Lung (tissue), 12 donors: ENCODE results near the gene EML5. TPM values are rescaled to one million over a fixed set of nuclear protein-coding genes. Genes with fewer than 3 reads are reported as not detected.

Experiments used
- ATAC-seq: fragments of 200-7000 bp; cut with Tn5 transposase; one replicate; pipeline ENCODE4 v1.9.1; 2020; ENCODE audit warnings: moderate number of reproducible peaks; ENCODE audit not compliant: insufficient read depth, low FRiP score
- DNase-seq, 3 donors: peaks; one replicate each; pipeline ENCODE4 v3.0.0-alpha.2; 2013 to 2017
- H3K27ac ChIP-seq, 2 donors: one replicate each; pipeline ENCODE4 v1.5.1; 2013; ENCODE audit warnings: mild to moderate bottlenecking in 2 of 2, moderate library complexity in 2 of 2, control low read depth in 1 of 2, inconsistent platforms in 1 of 2, low read depth in 1 of 2, low read length in 1 of 2
- H3K27me3 ChIP-seq, 3 donors: one replicate each; pipeline ENCODE4 v1.5.1; 2013; ENCODE audit warnings: low read length in 2 of 3; ENCODE audit not compliant: control insufficient read depth in 3 of 3, insufficient read depth in 3 of 3
- H3K36me3 ChIP-seq, 4 donors: one replicate each; pipeline ENCODE4 v1.5.1; 2013; ENCODE audit warnings: low read length in 4 of 4, mild to moderate bottlenecking in 1 of 4, moderate library complexity in 1 of 4; ENCODE audit not compliant: control insufficient read depth in 4 of 4, insufficient read depth in 4 of 4
- H3K4me1 ChIP-seq, 5 donors: one replicate each; pipeline ENCODE4 v1.5.1; 2013; ENCODE audit warnings: low read length in 5 of 5, mild to moderate bottlenecking in 2 of 5, moderate library complexity in 1 of 5; ENCODE audit not compliant: control insufficient read depth in 5 of 5, insufficient read depth in 5 of 5
- H3K4me3 ChIP-seq: one replicate; pipeline ENCODE4 v1.5.1; 2013; ENCODE audit warnings: mild to moderate bottlenecking, control low read depth, moderate library complexity
- H3K9ac ChIP-seq, 2 donors: one replicate each; pipeline ENCODE4 v1.5.1; 2013; ENCODE audit warnings: low read length in 2 of 2, control low read depth in 1 of 2; ENCODE audit not compliant: insufficient read depth in 1 of 2
- H3K9me3 ChIP-seq, 4 donors: one replicate each; pipeline ENCODE4 v1.5.1; 2013; ENCODE audit warnings: low read length in 3 of 4, mild to moderate bottlenecking in 1 of 4, moderate library complexity in 1 of 4; ENCODE audit not compliant: control insufficient read depth in 4 of 4, insufficient read depth in 3 of 4
- CTCF ChIP-seq: IDR thresholded peaks from 2 replicates; pipeline ENCODE4 v1.5.1; 2012; ENCODE audit warnings: mild to moderate bottlenecking; ENCODE audit errors: control extremely low read depth, extremely low read depth
- WGBS, 2 donors: extraction: QIAGEN DNeasy Blood & Tissue Kit; methylation state at CpG; one replicate each; pipeline ENCODE4 v1.1.7; 2013; 5-methylcytosine and 5-hydroxymethylcytosine counted together
- polyA plus RNA-seq, 2 donors: library from polyadenylated mRNA; stranded (reverse); fragments of 200-250 nt; gene quantifications; one replicate each; pipeline ENCODE4 v1.2.1, GENCODE V29; 2013
- total RNA-seq, 2 donors: library from RNA; depleted of rRNA in 1 of 2; stranded (reverse); fragments of >200 nt in 1 of 2; gene quantifications; one replicate each; pipeline ENCODE4 v1.2.1, GENCODE V29; 2014 to 2021
- donor health status: control.
- donor health status: control.
- donor health status: Bipolar disorder and iron deficiency.
- donor health status: healthy.
- donor health status: DM: yes; HTN: yes; CAD: no.

Gene EML5
- total and polyA plus RNA-seq, 4 donors = 0.31 to 10.2 (median 1.2) TPM

- Histone ChIP-seq H3K27ac (peak within 1 kb of the TSS; percentile 83 to 90), H3K4me1 (peaks cover 0 to 10% (median 0%) of the 10 kb centered on the region in 5 donors), H3K4me3 (peak within 1 kb of the TSS; percentile 58), H3K9me3 (no peaks in the 10 kb centered on the region), H3K36me3 (no peaks in the 10 kb centered on the region), H3K9ac (peak within 1 kb of the TSS; percentile 79 to 98), H3K27me3 (peaks cover 0 to 6% (median 0%) of the 10 kb centered on the region in 3 donors)
- 1% methylated on average over 50 of the region's 50 CpGs for WGBS, 2 donors
- DNase-seq (peak; percentile 94 to 95 (median 95)), ATAC-seq (peak; percentile 99)
- TF ChIP-seq CTCF = no peak
Measured at GRCh38 chr14:88824314-88825077, 31.7 kb upstream of the EML5 start, which contains the start of gene TTC8. TTC8 (plus strand) TSS chr14:88824651; CDS start chr14:88824708, 57 bp downstream.

- 8 to 9% methylated on average over 9 of the region's 9 CpGs for WGBS, 2 donors
- ATAC-seq (no peak), DNase-seq (no peak)
- peaks cover 0 to 10% (median 0%) of the 10 kb centered on the region in 5 donors for H3K4me1 ChIP-seq
- TF ChIP-seq CTCF = no peak
- no peaks in the 10 kb centered on the region for H3K9me3 ChIP-seq
- H3K27me3 ChIP-seq = peaks cover 0 to 8% (median 0%) of the 10 kb centered on the region in 3 donors
- peak overlapping the region; percentile 70 to 83 for H3K27ac ChIP-seq
- H3K9ac ChIP-seq = peak overlapping the region; percentile 79 to 98
- H3K36me3 ChIP-seq = no peaks in the 10 kb centered on the region
- H3K4me3 ChIP-seq = peak overlapping the region; percentile 58
Measured at GRCh38 chr14:88823968-88824313, 31.2 kb upstream of the EML5 start.

DNA sequence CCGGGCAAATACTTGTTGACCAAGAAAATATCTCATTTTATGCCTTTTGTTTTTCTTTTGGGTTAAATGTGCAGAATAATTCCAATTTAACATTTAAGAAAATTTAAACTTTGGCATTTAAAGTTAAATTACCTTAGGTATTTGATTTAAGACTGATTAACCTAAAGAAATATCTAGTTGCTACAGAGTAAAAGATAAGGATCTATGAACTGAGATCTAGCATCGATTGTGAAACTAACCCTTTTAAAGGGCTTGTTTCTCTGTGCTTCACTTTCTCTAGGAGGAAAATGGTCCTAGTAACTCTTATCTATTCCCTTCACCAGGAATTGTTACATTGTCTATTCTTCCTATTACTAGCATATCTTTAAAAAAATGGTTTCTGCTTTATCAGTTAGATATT, 29.1 kb upstream of the EML5 start:
- DNase-seq = no peak
- Histone ChIP-seq H3K4me3 (no peak overlapping the region), H3K9me3 (no peaks in the 10 kb centered on the region), H3K27ac (no peak overlapping the region), H3K4me1 (peaks cover 0 to 10% (median 0%) of the 10 kb centered on the region in 5 donors), H3K27me3 (peaks cover 0 to 8% (median 0%) of the 10 kb centered on the region in 3 donors), H3K9ac (no peak overlapping the region), H3K36me3 (no peaks in the 10 kb centered on the region)
- no peak for ATAC-seq
- no peak for TF ChIP-seq CTCF
- WGBS, 2 donors = 59 to 71% methylated on average over 2 of the region's 2 CpGs
